HG03565 (cell line): Measurements from ENCODE around the gene CCK.

ENCODE experiments used
- ATAC-seq: cut with Tn5 transposase; IDR thresholded peaks from one replicate; pipeline ENCODE4 v1.9.1; 2021; ENCODE audit warnings: mild to moderate bottlenecking, moderate library complexity; ENCODE audit not compliant: unreplicated experiment

CCK gene

GRCh38 chr3:42269647-42270046 lies 3.7 kb upstream of the CCK start:
- ATAC-seq = no peak

GRCh38 chr3:42267878-42268277 lies 1.9 kb upstream of the CCK start:
- ATAC-seq = no peak

GRCh38 chr3:42265059-42265991 lies 660 bp downstream of the CCK start:
- no peak for ATAC-seq

- no peak for ATAC-seq
Observed at GRCh38 chr3:42264399-42265058, 1.5 kb downstream of the CCK start.

GRCh38 chr3:42263354-42264346 lies 2.3 kb downstream of the CCK start:
- ATAC-seq = no peak

- no peak for ATAC-seq
Observed at GRCh38 chr3:42262525-42262924, 3.5 kb downstream of the CCK start.

GRCh38 chr3:42257007-42257406 lies 9.0 kb downstream of the CCK start:
- no peak for ATAC-seq

- ATAC-seq = no peak
Observed at GRCh38 chr3:42256135-42256819, 9.7 kb downstream of the CCK start.

- no peak for ATAC-seq
Observed at GRCh38 chr3:42254566-42254965, 11.4 kb downstream of the CCK start.

GRCh38 chr3:42250761-42251160 lies 15.2 kb downstream of the CCK start:
- no peak for ATAC-seq

GRCh38 chr3:42247576-42248027 lies 18.4 kb downstream of the CCK start:
- no peak for ATAC-seq

GRCh38 chr3:42246091-42246490 lies 19.9 kb downstream of the CCK start:
- ATAC-seq = no peak

- ATAC-seq = no peak
Observed at GRCh38 chr3:42236611-42237010, 29.4 kb downstream of the CCK start.

GRCh38 chr3:42235532-42235931 lies 30.5 kb downstream of the CCK start:
- ATAC-seq = no peak

GRCh38 chr3:42230860-42231259 lies 35.1 kb downstream of the CCK start:
- no peak for ATAC-seq

- no peak for ATAC-seq
Observed at GRCh38 chr3:42229942-42230688, 35.9 kb downstream of the CCK start.

GRCh38 chr3:42229266-42229941 lies 36.6 kb downstream of the CCK start:
- no peak for ATAC-seq

GRCh38 chr3:42228796-42229195 lies 37.2 kb downstream of the CCK start:
- no peak for ATAC-seq
